ENCODE data around the gene USP6NL. TPM values are rescaled to one million over a fixed set of nuclear protein-coding genes. Genes with fewer than 3 reads are reported as not detected.
"Not testable (repeated sequence)": the region's sequence is repeated elsewhere in the genome, so short reads cannot be mapped to it uniquely, and the experiment has no call there.

USP6NL gene
- polyA plus RNA-seq, 4 donors, result 4.1 to 18.1 (median 6.5) TPM

DNA sequence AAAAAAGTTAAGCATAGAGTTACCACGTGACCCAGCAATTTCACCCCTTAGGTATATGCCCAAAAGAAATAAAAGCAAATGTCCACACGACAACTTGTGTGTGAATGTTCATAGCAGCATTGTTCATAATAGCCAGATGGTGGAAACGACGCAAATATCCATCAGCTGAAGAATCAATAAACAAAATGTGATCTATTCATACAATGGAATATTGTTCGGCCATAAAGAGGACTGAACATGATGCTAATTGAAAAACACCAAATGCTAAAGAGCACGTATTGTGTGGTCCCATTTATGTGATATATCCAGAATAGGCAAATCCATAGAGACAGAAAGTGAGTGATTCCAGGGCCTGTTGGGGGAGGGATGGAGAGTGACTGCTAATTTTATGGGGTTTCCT is 18.3 kb upstream of the USP6NL start:
- H3K27ac ChIP-seq (ENCODE audit: low read depth in 1 of 3, low read length in 2 of 3), result no peak overlapping the region
- H3K9me3 ChIP-seq (ENCODE audit: control insufficient read depth in 2 of 2, insufficient read depth in 1 of 2, low read depth in 1 of 2, low read length in 1 of 2), result no peaks in the 10 kb centered on the region
- FAIRE-seq, result no peak
- 92 to 95% (median 92%) methylated on average over 6 of the region's 6 CpGs for WGBS, 3 donors
- H3K27me3 ChIP-seq (ENCODE audit: control insufficient read depth in 3 of 3, insufficient read depth in 3 of 3, low read length in 3 of 3), result no peaks in the 10 kb centered on the region
- no peaks in the 10 kb centered on the region for H3K36me3 ChIP-seq (ENCODE audit: control insufficient read depth in 3 of 3, insufficient read depth in 2 of 3, low read depth in 1 of 3, low read length in 3 of 3)
- DNase-seq, result no peak
- no peak overlapping the region for H3K4me3 ChIP-seq (ENCODE audit: low read depth in 1 of 3, low read length in 3 of 3)
- H3K4me1 ChIP-seq (ENCODE audit: control insufficient read depth in 3 of 3, insufficient read depth in 2 of 3, low read depth in 1 of 3, low read length in 2 of 3), result no peaks in the 10 kb centered on the region

DNA sequence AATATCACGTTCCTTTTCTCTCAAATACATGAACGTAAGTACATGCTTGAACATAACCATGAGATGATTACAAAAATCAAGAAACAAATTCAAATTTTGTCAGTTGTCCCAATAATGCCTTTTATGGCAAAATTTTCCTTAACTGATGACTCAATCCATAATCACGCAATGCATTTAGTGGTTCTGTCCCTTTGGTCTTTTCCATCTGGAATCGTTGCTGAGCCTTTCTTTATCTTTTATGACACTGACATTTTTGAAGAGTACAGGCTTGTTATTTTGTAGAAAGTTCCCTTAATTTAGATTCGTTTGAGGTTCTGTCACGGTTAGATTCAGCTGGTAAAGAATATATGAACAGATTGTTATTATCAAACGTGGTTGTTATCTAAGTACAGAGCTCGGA is 16.5 kb upstream of the USP6NL start:
- not testable (repeated sequence) for DNase-seq; H3K4me3 ChIP-seq (ENCODE audit: low read depth in 1 of 3, low read length in 3 of 3); FAIRE-seq; H3K27ac ChIP-seq (ENCODE audit: low read depth in 1 of 3, low read length in 2 of 3); H3K4me1 ChIP-seq (ENCODE audit: control insufficient read depth in 3 of 3, insufficient read depth in 2 of 3, low read depth in 1 of 3, low read length in 2 of 3); H3K27me3 ChIP-seq (ENCODE audit: control insufficient read depth in 3 of 3, insufficient read depth in 3 of 3, low read length in 3 of 3); H3K36me3 ChIP-seq (ENCODE audit: control insufficient read depth in 3 of 3, insufficient read depth in 2 of 3, low read depth in 1 of 3, low read length in 3 of 3); H3K9me3 ChIP-seq (ENCODE audit: control insufficient read depth in 2 of 2, insufficient read depth in 1 of 2, low read depth in 1 of 2, low read length in 1 of 2)
- 74 to 86% (median 75%) methylated on average over 7 to 8 of the region's 8 CpGs for WGBS, 3 donors

DNA sequence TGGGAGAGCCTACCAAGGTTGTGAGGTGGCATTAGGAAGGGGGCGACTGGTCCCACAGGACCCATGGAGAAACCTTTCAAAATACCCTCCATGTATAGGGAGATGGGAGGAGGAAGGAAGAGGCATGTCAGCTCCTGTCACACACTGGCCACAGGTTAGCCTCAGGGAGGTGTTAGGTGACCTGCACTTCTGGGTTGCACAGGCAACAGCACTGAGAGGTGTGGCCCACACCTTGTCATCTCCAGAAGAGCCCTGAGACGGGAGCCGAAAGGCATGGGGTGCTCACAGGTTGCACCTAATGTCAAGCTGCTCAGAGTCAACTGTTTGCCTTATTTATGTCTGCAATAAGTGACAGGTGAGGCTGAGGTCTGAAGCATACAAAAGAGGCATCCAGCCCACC is 14.6 kb upstream of the USP6NL start:
- Histone ChIP-seq H3K9me3 (ENCODE audit: control insufficient read depth in 2 of 2, insufficient read depth in 1 of 2, low read depth in 1 of 2, low read length in 1 of 2) (no peaks in the 10 kb centered on the region), H3K27me3 (ENCODE audit: control insufficient read depth in 3 of 3, insufficient read depth in 3 of 3, low read length in 3 of 3) (no peaks in the 10 kb centered on the region), H3K36me3 (ENCODE audit: control insufficient read depth in 3 of 3, insufficient read depth in 2 of 3, low read depth in 1 of 3, low read length in 3 of 3) (no peaks in the 10 kb centered on the region), H3K4me3 (ENCODE audit: low read depth in 1 of 3, low read length in 3 of 3) (no peak overlapping the region), H3K4me1 (ENCODE audit: control insufficient read depth in 3 of 3, insufficient read depth in 2 of 3, low read depth in 1 of 3, low read length in 2 of 3) (no peaks in the 10 kb centered on the region), H3K27ac (ENCODE audit: low read depth in 1 of 3, low read length in 2 of 3) (no peak overlapping the region)
- 79 to 84% (median 79%) methylated on average over 3 of the region's 3 CpGs for WGBS, 3 donors
- FAIRE-seq (no peak), DNase-seq (no peak)

DNA sequence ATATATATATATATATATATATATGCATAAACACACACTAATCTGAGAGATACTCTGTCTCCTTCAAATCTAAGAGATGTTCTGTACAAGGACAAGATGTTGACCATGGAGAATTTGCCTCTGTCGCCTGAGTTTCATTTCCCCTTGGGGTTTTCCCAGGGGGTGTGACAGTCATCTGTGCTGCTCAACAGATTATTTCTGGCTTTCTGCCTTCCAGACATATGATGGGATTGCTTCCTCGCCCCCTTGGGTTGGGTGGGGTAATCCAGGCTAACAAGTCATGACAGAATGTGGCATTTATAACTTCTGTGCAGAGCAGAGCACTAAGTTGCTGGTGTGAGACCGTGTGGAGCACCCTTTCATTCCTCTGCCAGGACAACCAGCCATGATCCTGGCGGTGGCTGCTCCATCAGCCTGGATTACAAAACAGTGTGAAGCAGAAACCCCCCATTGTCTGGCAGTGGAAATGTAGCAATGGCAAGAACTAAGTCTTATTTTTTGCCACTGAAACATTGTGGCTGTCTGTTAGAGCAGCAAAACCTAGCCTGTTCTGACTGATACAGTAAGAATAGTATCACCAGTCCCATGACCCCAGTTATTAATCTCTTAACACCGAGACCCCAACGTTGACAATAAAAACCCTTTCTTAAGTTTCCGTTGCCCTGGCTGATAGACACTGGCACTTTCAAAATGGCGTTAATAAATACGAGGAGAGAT is 13.7 kb upstream of the USP6NL start:
- Histone ChIP-seq H3K4me3 (ENCODE audit: low read depth in 1 of 3, low read length in 3 of 3) (no peak overlapping the region), H3K36me3 (ENCODE audit: control insufficient read depth in 3 of 3, insufficient read depth in 2 of 3, low read depth in 1 of 3, low read length in 3 of 3) (no peaks in the 10 kb centered on the region), H3K27me3 (ENCODE audit: control insufficient read depth in 3 of 3, insufficient read depth in 3 of 3, low read length in 3 of 3) (peaks cover 0 to 1% (median 0%) of the 10 kb centered on the region in 3 donors), H3K27ac (ENCODE audit: low read depth in 1 of 3, low read length in 2 of 3) (no peak overlapping the region), H3K9me3 (ENCODE audit: control insufficient read depth in 2 of 2, insufficient read depth in 1 of 2, low read depth in 1 of 2, low read length in 1 of 2) (no peaks in the 10 kb centered on the region), H3K4me1 (ENCODE audit: control insufficient read depth in 3 of 3, insufficient read depth in 2 of 3, low read depth in 1 of 3, low read length in 2 of 3) (no peaks in the 10 kb centered on the region)
- FAIRE-seq, result no peak
- WGBS, 3 donors, result 72 to 81% (median 76%) methylated on average over 9 of the region's 9 CpGs
- no peak for DNase-seq

DNA sequence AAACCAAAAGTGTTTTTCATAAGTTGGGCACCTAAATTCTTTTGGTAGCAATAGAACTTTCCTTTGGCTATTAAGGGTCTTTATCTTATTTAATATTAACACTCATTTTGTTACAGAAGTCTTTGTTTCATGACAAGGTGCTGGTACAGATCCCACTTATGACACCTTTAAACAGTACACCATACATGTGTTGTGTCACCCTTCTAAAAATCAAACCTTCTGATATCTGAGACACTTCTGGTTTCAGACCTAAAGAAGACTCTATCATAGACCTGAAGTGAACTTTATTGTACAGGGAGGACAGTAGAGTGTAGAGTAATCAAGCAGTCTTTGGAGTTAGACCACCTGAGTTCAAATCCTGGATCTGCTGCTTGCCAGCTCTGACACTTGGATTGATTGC is 5.8 kb upstream of the USP6NL start:
- DNase-seq (no peak), FAIRE-seq (no peak)
- Histone ChIP-seq H3K27me3 (ENCODE audit: control insufficient read depth in 3 of 3, insufficient read depth in 3 of 3, low read length in 3 of 3) (peaks cover 0 to 1% (median 0%) of the 10 kb centered on the region in 3 donors), H3K36me3 (ENCODE audit: control insufficient read depth in 3 of 3, insufficient read depth in 2 of 3, low read depth in 1 of 3, low read length in 3 of 3) (no peaks in the 10 kb centered on the region), H3K4me1 (ENCODE audit: control insufficient read depth in 3 of 3, insufficient read depth in 2 of 3, low read depth in 1 of 3, low read length in 2 of 3) (peaks cover 0 to under 1% (median 0%) of the 10 kb centered on the region in 3 donors), H3K9me3 (ENCODE audit: control insufficient read depth in 2 of 2, insufficient read depth in 1 of 2, low read depth in 1 of 2, low read length in 1 of 2) (peaks cover 0 to 16% of the 10 kb centered on the region in 2 donors), H3K27ac (ENCODE audit: low read depth in 1 of 3, low read length in 2 of 3) (no peak overlapping the region), H3K4me3 (ENCODE audit: low read depth in 1 of 3, low read length in 3 of 3) (no peak overlapping the region)

DNA sequence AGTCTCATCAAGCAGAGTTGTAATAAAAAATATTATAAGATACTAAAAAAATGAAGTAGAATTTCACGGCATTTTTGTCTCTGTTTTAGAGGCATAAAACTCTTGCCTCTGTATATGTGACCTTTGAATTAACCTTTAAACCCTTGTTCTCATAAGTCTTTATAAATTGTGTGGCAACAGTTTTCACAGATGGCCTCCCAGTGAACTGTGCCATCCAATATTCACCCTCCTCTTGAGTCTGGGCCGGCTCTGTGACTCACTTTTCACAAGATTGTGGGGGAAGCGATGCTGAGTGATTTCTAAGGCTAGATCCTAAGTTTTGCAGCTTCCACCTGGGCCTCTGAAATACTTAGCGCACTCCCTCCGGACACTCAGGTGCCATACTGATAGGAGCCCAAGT is 4.6 kb upstream of the USP6NL start:
- Histone ChIP-seq H3K4me3 (ENCODE audit: low read depth in 1 of 3, low read length in 3 of 3) (no peak overlapping the region), H3K27me3 (ENCODE audit: control insufficient read depth in 3 of 3, insufficient read depth in 3 of 3, low read length in 3 of 3) (peaks cover 0 to 1% (median 0%) of the 10 kb centered on the region in 3 donors), H3K4me1 (ENCODE audit: control insufficient read depth in 3 of 3, insufficient read depth in 2 of 3, low read depth in 1 of 3, low read length in 2 of 3) (peaks cover 0 to 4% (median 0%) of the 10 kb centered on the region in 3 donors), H3K9me3 (ENCODE audit: control insufficient read depth in 2 of 2, insufficient read depth in 1 of 2, low read depth in 1 of 2, low read length in 1 of 2) (peaks cover 0 to 16% of the 10 kb centered on the region in 2 donors), H3K36me3 (ENCODE audit: control insufficient read depth in 3 of 3, insufficient read depth in 2 of 3, low read depth in 1 of 3, low read length in 3 of 3) (no peaks in the 10 kb centered on the region), H3K27ac (ENCODE audit: low read depth in 1 of 3, low read length in 2 of 3) (no peak overlapping the region)
- DNase-seq (no peak), FAIRE-seq (no peak)
- 83 to 90% (median 90%) methylated on average over 5 of the region's 5 CpGs for WGBS, 3 donors

DNA sequence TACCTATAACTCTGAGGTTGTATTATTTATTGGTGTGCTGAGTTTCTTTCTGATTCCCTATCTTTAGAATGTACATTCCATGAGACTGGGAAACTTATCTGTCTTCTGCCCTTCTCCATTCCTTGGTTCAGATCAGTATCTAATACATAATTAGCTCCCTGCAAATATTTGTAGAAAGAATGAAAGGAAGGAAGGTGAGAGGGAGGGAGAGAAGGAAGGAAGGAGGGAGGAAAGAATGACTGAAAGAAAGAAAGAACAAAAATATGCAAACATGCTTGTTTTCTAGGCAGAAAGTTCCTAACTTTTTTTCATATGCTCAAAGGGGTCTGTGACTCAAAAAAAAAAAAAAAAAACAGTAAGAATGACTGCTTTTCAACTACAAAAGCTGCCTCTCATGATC is 3.9 kb upstream of the USP6NL start:
- DNase-seq (no peak), FAIRE-seq (no peak)
- Histone ChIP-seq H3K36me3 (ENCODE audit: control insufficient read depth in 3 of 3, insufficient read depth in 2 of 3, low read depth in 1 of 3, low read length in 3 of 3) (no peaks in the 10 kb centered on the region), H3K9me3 (ENCODE audit: control insufficient read depth in 2 of 2, insufficient read depth in 1 of 2, low read depth in 1 of 2, low read length in 1 of 2) (peaks cover 0 to 16% of the 10 kb centered on the region in 2 donors), H3K27me3 (ENCODE audit: control insufficient read depth in 3 of 3, insufficient read depth in 3 of 3, low read length in 3 of 3) (peaks cover 0 to 1% (median 0%) of the 10 kb centered on the region in 3 donors), H3K4me3 (ENCODE audit: low read depth in 1 of 3, low read length in 3 of 3) (no peak overlapping the region), H3K27ac (ENCODE audit: low read depth in 1 of 3, low read length in 2 of 3) (no peak overlapping the region), H3K4me1 (ENCODE audit: control insufficient read depth in 3 of 3, insufficient read depth in 2 of 3, low read depth in 1 of 3, low read length in 2 of 3) (peaks cover 0 to 4% (median 0%) of the 10 kb centered on the region in 3 donors)

DNA sequence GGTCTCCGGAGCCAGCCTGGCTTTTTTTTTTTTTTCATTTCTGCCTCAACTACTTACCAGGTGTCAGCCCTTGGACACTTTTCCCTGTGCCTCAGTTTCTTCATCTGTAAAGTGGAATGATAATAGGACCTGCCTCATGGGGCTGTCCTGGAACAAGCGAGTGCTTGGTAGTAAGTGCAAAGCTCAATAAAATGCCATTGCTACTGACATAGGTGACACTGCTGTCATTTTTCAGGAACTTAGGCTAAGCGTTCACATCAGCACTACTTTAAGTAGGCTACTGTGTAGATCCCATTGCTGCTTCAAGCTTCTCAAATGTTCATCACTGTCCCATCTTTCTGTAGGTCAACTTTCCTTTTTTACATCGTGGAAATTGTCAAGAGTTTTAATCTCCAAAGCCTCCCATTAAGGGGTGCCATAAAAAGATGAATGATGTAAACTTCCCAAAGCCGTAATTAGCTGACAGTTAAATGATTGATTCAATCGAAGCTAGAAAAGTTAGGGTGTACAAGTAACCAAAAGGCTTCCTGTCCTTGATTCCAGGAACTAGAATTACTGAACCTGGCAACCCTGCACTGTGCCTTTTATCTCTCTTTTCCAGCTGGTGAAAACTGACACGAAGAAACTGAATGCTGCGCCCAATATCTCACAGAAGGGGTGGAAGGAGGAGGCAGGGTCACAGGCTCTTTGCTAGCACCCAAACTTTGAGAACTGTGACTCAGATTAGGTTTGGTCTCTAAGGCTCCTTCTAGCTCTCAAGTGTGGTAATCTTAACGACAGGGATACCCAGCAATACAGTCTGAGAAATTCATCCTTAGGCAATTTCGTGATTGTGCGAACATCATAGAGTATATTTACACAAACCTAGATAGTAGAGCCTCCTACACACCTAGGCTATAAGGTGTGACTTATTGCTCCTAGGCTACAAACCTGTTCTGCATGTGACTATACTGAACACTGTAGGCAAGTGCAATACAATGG is 861 bp upstream of the USP6NL start:
- peaks cover 0 to 5% of the 10 kb centered on the region in 2 donors for H3K9me3 ChIP-seq (ENCODE audit: control insufficient read depth in 2 of 2, insufficient read depth in 1 of 2, low read depth in 1 of 2, low read length in 1 of 2)
- peaks cover 6 to 21% (median 12%) of the 10 kb centered on the region in 3 donors for H3K4me1 ChIP-seq (ENCODE audit: control insufficient read depth in 3 of 3, insufficient read depth in 2 of 3, low read depth in 1 of 3, low read length in 2 of 3)
- FAIRE-seq (no peak), DNase-seq (peak; percentile 44 to 67)
- H3K4me3 ChIP-seq (ENCODE audit: low read depth in 1 of 3, low read length in 3 of 3), result peak overlapping the region; percentile 71 to 98 (median 96)
- 5 to 15% (median 12%) methylated on average over 11 of the region's 11 CpGs for WGBS, 3 donors
- no peaks in the 10 kb centered on the region for H3K27me3 ChIP-seq (ENCODE audit: control insufficient read depth in 3 of 3, insufficient read depth in 3 of 3, low read length in 3 of 3)
- H3K36me3 ChIP-seq (ENCODE audit: control insufficient read depth in 3 of 3, insufficient read depth in 2 of 3, low read depth in 1 of 3, low read length in 3 of 3), result no peaks in the 10 kb centered on the region
- H3K27ac ChIP-seq (ENCODE audit: low read depth in 1 of 3, low read length in 2 of 3), result peak overlapping the region; percentile 85 to 94 (median 94)
